IPS DF 4.7 (cell line): Measurements from ENCODE around the gene RGS9.
"Not testable (repeated sequence)": the region's sequence is repeated elsewhere in the genome, so short reads cannot be mapped to it uniquely, and the experiment has no call there.

Experiments used
- DNase-seq: peaks from one replicate; pipeline ENCODE4 v3.0.0-alpha.2; 2013; ENCODE audit warnings: low spot score; ENCODE audit errors: extremely low read depth

The RGS9 gene

GRCh38 chr17:65207448-65207847, 70.3 kb downstream of the RGS9 start:
- not testable (repeated sequence) for DNase-seq

GRCh38 chr17:65208717-65209116, 71.5 kb downstream of the RGS9 start:
- no peak for DNase-seq

- no peak for DNase-seq
These were observed 81.1 kb downstream of the RGS9 start for GRCh38 chr17:65218261-65218660.

- DNase-seq = no peak
These were observed 82.0 kb downstream of the RGS9 start for GRCh38 chr17:65219124-65219523.

GRCh38 chr17:65219707-65220106, 82.5 kb downstream of the RGS9 start:
- DNase-seq = no peak

GRCh38 chr17:65220732-65221131, 83.6 kb downstream of the RGS9 start:
- DNase-seq = no peak

- DNase-seq = no peak
These were observed 85.1 kb downstream of the RGS9 start for GRCh38 chr17:65222214-65222738.

- DNase-seq = no peak
These were observed 87.9 kb downstream of the RGS9 start for GRCh38 chr17:65225061-65225460.

- DNase-seq = no peak
These were observed 89.1 kb downstream of the RGS9 start for GRCh38 chr17:65226227-65226626.

GRCh38 chr17:65227637-65228036, 90.5 kb downstream of the RGS9 start:
- DNase-seq = no peak

- no peak for DNase-seq
These were observed 91.1 kb downstream of the RGS9 start for GRCh38 chr17:65228287-65228686.

- no peak for DNase-seq
These were observed 91.8 kb downstream of the RGS9 start for GRCh38 chr17:65228734-65229620.

- no peak for DNase-seq
These were observed 92.4 kb downstream of the RGS9 start for GRCh38 chr17:65229621-65229995.

GRCh38 chr17:65230040-65230439, 92.9 kb downstream of the RGS9 start:
- DNase-seq = no peak

GRCh38 chr17:65231086-65231485, 93.9 kb downstream of the RGS9 start:
- no peak for DNase-seq

GRCh38 chr17:65231662-65232335, 94.6 kb downstream of the RGS9 start:
- peak; percentile 83 for DNase-seq

- no peak for DNase-seq
These were observed 98.1 kb downstream of the RGS9 start for GRCh38 chr17:65235284-65235683.

- no peak for DNase-seq
These were observed 99.2 kb downstream of the RGS9 start for GRCh38 chr17:65236321-65236720.

- no peak for DNase-seq
These were observed 106.9 kb downstream of the RGS9 start for GRCh38 chr17:65243838-65244625.

- no peak for DNase-seq
These were observed 109.1 kb downstream of the RGS9 start for GRCh38 chr17:65246252-65246651.

- DNase-seq = no peak
These were observed 112.6 kb downstream of the RGS9 start for GRCh38 chr17:65249774-65250173.

GRCh38 chr17:65254166-65254565, 117.0 kb downstream of the RGS9 start:
- no peak for DNase-seq
